Suprapubic skin (tissue), 4 donors: ENCODE data around the gene IFT74. TPM values are rescaled to one million over a fixed set of nuclear protein-coding genes. Genes with fewer than 3 reads are reported as not detected.

Experiments used
- DNase-seq, 2 donors: peaks; one replicate each; pipeline ENCODE4 v3.0.0-alpha.2; 2019; ENCODE audit warnings: low spot score in 2 of 2
- H3K27ac ChIP-seq: fragments of 200-600 bp; sonication (generic); one replicate; pipeline ENCODE4 v1.5.1; 2019
- H3K27me3 ChIP-seq: fragments of 200-600 bp; sonication (generic); one replicate; pipeline ENCODE4 v1.5.1; 2019
- H3K36me3 ChIP-seq: fragments of 200-600 bp; sonication (generic); one replicate; pipeline ENCODE4 v1.5.1; 2019
- H3K4me1 ChIP-seq: fragments of 200-600 bp; sonication (generic); one replicate; pipeline ENCODE4 v1.5.1; 2019
- H3K4me3 ChIP-seq: fragments of 200-600 bp; sonication (generic); one replicate; pipeline ENCODE4 v1.5.1; 2019; ENCODE audit warnings: mild to moderate bottlenecking
- H3K9me3 ChIP-seq: fragments of 200-600 bp; sonication (generic); one replicate; pipeline ENCODE4 v1.5.1; 2019
- EP300 ChIP-seq: sonication (generic); formaldehyde crosslinking; IDR thresholded peaks from one replicate; pipeline ENCODE4 v1.6.1; 2017; ENCODE audit warnings: antibody characterized with exemption
- POLR2A ChIP-seq, 2 donors: fragments of 450-650 bp; IDR thresholded peaks; one replicate each; pipeline ENCODE4 v1.6.1; 2017; ENCODE audit warnings: antibody characterized with exemption in 2 of 2, mild to moderate bottlenecking in 2 of 2, moderate library complexity in 2 of 2
- POLR2AphosphoS5 ChIP-seq, 3 donors: sonication (generic); formaldehyde crosslinking; IDR thresholded peaks; one replicate each; pipeline ENCODE4 v1.6.1; 2017; ENCODE audit warnings: antibody characterized with exemption in 3 of 3
- WGBS: methylation state at CpG from one replicate; pipeline ENCODE4 v1.1.5; 2018; 5-methylcytosine and 5-hydroxymethylcytosine counted together
- total RNA-seq, 4 donors: library from RNA; depleted of rRNA; stranded (reverse); fragments of >200 nt; gene quantifications; one replicate each; pipeline ENCODE4 v1.1.0, GENCODE V29; 2016
- TF ChIP-seq, protein P1 (sequence below), 2 donors: fragments of 200-600 bp in 1 of 2; fragments of 450-650 bp in 1 of 2; sonication (generic) in 1 of 2; IDR thresholded peaks; one replicate each; pipeline ENCODE4 v1.5.1; 2016 to 2019; ENCODE audit warnings: antibody characterized with exemption in 2 of 2, mild to moderate bottlenecking in 1 of 2, moderate library complexity in 1 of 2

The IFT74 gene
- total RNA-seq, 4 donors from 2014 or later: 8.2 to 19.4 (median 11.1) TPM

DNA sequence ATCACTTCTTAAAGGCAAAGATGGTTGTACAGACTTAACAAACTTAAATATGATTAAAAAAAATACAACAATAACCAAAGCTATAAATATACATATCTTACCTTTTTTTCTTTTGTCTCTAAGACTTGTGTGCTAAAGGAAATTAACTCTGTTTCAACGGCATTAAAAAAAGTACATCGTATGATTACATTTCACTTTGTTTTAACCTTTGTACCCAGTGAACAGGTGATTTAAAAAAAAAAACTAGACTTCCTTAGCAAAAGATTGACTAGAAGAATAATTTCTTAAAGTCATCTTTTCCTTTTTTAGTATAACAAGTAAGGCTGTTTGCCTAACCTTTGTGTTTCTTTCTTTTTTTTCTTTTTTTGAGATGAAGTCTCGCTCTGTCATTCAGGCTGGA, 49.3 kb downstream of the IFT74 start, which contains the start of gene LRRC19:
Gene LRRC19, minus strand, starts transcription at position 182 of the 400 bp plus-strand sequence. CDS start 5,978 bp downstream, outside the sequence.
- H3K27me3 ChIP-seq: no peaks in the 10 kb centered on the region

DNA sequence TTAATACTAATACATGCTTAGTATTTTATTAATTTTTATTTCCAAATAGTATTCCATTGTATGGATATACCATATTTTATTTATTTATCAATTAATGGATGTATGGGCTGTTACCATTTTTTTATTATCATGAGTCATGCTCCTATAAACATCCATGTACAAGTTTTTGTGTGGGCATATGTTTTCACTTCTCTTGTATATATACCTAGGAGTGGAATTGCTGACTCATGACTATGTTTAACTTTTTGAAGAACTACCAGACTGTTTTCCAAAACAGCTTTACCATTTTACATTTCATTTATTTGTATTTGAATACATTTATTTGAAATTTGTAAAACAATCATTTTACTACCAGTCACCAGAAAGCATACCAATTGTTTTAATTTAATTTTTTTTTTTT, 63.4 kb downstream of the IFT74 start:
- DNase-seq: no peak
- TF ChIP-seq, protein P1, sequence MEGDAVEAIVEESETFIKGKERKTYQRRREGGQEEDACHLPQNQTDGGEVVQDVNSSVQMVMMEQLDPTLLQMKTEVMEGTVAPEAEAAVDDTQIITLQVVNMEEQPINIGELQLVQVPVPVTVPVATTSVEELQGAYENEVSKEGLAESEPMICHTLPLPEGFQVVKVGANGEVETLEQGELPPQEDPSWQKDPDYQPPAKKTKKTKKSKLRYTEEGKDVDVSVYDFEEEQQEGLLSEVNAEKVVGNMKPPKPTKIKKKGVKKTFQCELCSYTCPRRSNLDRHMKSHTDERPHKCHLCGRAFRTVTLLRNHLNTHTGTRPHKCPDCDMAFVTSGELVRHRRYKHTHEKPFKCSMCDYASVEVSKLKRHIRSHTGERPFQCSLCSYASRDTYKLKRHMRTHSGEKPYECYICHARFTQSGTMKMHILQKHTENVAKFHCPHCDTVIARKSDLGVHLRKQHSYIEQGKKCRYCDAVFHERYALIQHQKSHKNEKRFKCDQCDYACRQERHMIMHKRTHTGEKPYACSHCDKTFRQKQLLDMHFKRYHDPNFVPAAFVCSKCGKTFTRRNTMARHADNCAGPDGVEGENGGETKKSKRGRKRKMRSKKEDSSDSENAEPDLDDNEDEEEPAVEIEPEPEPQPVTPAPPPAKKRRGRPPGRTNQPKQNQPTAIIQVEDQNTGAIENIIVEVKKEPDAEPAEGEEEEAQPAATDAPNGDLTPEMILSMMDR (IDR thresholded peaks at IDR 0.05): no peak
- TF ChIP-seq POLR2A (IDR thresholded peaks at IDR 0.05): no peak
- no peak for TF ChIP-seq POLR2AphosphoS5 (IDR thresholded peaks at IDR 0.05)
- no peak for TF ChIP-seq EP300
- Histone ChIP-seq H3K4me1 (no peaks in the 10 kb centered on the region), H3K4me3 (no peak overlapping the region), H3K27me3 (no peaks in the 10 kb centered on the region), H3K36me3 (peaks cover 60% of the 10 kb centered on the region), H3K27ac (no peak overlapping the region), H3K9me3 (no peaks in the 10 kb centered on the region)

More for the DNA sequence above, 49.3 kb downstream of the IFT74 start, which contains the start of gene LRRC19:
- no peak within 1 kb of the TSS for H3K27ac ChIP-seq
- no peaks in the 10 kb centered on the region for H3K4me1 ChIP-seq
- H3K36me3 ChIP-seq: peaks cover 12% of the 10 kb centered on the region
- H3K4me3 ChIP-seq: no peak within 1 kb of the TSS
- TF ChIP-seq POLR2A (IDR thresholded peaks at IDR 0.05): no peak
- no peak for TF ChIP-seq EP300
- TF ChIP-seq POLR2AphosphoS5 (IDR thresholded peaks at IDR 0.05): no peak
- TF ChIP-seq, protein P1 (IDR thresholded peaks at IDR 0.05): no peak
- no peaks in the 10 kb centered on the region for H3K9me3 ChIP-seq
- DNase-seq: no peak
- WGBS: 93% methylated on average over 3 of the region's 3 CpGs

- H3K4me1 ChIP-seq: no peaks in the 10 kb centered on the region
- peaks cover 37% of the 10 kb centered on the region for H3K36me3 ChIP-seq
- no peak for DNase-seq
- TF ChIP-seq POLR2A (IDR thresholded peaks at IDR 0.05) (no peak), EP300 (no peak), POLR2AphosphoS5 (IDR thresholded peaks at IDR 0.05) (no peak)
- TF ChIP-seq, protein P1 (IDR thresholded peaks at IDR 0.05): no peak
- no peak overlapping the region for H3K27ac ChIP-seq
- 95% methylated on average over 5 of the region's 5 CpGs for whole genome bisulfite sequencing
- H3K4me3 ChIP-seq: no peak overlapping the region
- H3K9me3 ChIP-seq: no peaks in the 10 kb centered on the region
- no peaks in the 10 kb centered on the region for H3K27me3 ChIP-seq
Observed at GRCh38 chr9:27022920-27023319, 66.7 kb downstream of the IFT74 start.

GRCh38 chr9:27029186-27029585, 73.0 kb downstream of the IFT74 start:
- Histone ChIP-seq H3K9me3 (no peaks in the 10 kb centered on the region), H3K4me1 (no peaks in the 10 kb centered on the region), H3K36me3 (peaks cover 13% of the 10 kb centered on the region), H3K4me3 (no peak overlapping the region), H3K27me3 (no peaks in the 10 kb centered on the region), H3K27ac (no peak overlapping the region)
- WGBS: 93% methylated on average over 7 of the region's 7 CpGs
- DNase-seq: no peak
- TF ChIP-seq POLR2AphosphoS5 (IDR thresholded peaks at IDR 0.05) (no peak), EP300 (no peak), POLR2A (IDR thresholded peaks at IDR 0.05) (no peak)
- TF ChIP-seq, protein P1 (IDR thresholded peaks at IDR 0.05): no peak

DNA sequence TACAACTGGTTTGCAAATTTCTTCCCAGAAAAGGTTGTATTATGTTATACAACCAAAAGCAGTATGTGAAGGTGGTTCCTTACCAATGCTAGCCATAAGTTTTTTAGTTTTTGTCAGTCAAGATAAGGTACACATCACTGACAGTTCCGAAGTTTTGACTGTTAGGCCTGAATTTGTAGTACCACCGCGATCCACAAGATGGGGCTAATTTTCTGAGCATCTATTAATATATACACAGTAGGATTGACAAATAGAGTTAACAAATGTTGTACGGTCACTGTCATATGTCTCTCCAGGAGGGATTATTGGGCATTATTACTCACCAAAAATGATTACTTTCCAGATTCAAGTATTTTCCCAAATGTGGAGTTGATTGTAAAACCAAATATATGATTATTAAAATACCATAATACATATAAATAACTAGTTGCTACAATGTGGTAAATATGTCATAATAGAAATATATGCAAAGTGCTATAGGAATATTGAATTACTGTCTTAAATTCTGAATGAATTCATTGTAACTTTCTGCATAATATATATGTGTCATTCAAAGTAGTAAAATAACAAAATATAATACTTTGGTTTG, 77.7 kb downstream of the IFT74 start:
- 13% methylated on average over 4 of the region's 4 CpGs for WGBS

More for the DNA sequence above, 77.7 kb downstream of the IFT74 start:
- TF ChIP-seq, protein P1 (IDR thresholded peaks at IDR 0.05): peak; percentile 64 to 77
- TF ChIP-seq POLR2AphosphoS5 (IDR thresholded peaks at IDR 0.05): no peak
- DNase-seq: no peak
- H3K36me3 ChIP-seq: peaks cover 4% of the 10 kb centered on the region
- no peaks in the 10 kb centered on the region for H3K27me3 ChIP-seq
- H3K9me3 ChIP-seq: no peaks in the 10 kb centered on the region
- H3K27ac ChIP-seq: no peak overlapping the region
- H3K4me3 ChIP-seq: no peak overlapping the region
- no peaks in the 10 kb centered on the region for H3K4me1 ChIP-seq
